ENCODE measurements around the gene ADCY4.

- no peak for TF ChIP-seq GATA2 (IDR thresholded peaks at IDR 0.05; ENCODE audit: low read depth, low read length)
- TF ChIP-seq GATA3 (IDR thresholded peaks at IDR 0.05; ENCODE audit: low read depth, low read length) = no peak
Observed at GRCh38 chr14:24296341-24297157, 38.3 kb downstream of the ADCY4 start.

Data from SH-SY5Y (cell line).